Left renal cortex interstitium (tissue), 4 donors: ENCODE measurements around the gene ATP8B2. TPM values are rescaled to one million over a fixed set of nuclear protein-coding genes. Genes with fewer than 3 reads are reported as not detected.
A peak's percentile ranks its signal among the peaks of the same experiment; 100 is the strongest.
"Not testable (repeated sequence)": the region's sequence is repeated elsewhere in the genome, so short reads cannot be mapped to it uniquely, and the experiment has no call there.

Experiments used
- DNase-seq, 4 donors: peaks; one replicate each; pipeline ENCODE4 v3.0.0-alpha.2; 2013; ENCODE audit warnings: low read depth in 4 of 4, low spot score in 2 of 4, missing footprints in 1 of 4
- polyA plus RNA-seq, 4 donors: library from polyadenylated mRNA; unstranded; fragments of 120-200 nt; gene quantifications; one replicate each; pipeline ENCODE4 v1.2.1, GENCODE V29; 2013; ENCODE audit not compliant: insufficient read length in 4 of 4

ATP8B2 gene
- 10 to 100 TPM; 24.3 to 32.3 (median 28.0) TPM for polyA plus RNA-seq

GRCh38 chr1:154324669-154325582, at the start of gene ATP8B2:
ATP8B2 (plus strand) TSS chr1:154325525; CDS start chr1:154328142, 2,617 bp downstream.
- peak; percentile 73 to 79 (median 76) for DNase-seq

GRCh38 chr1:154276797-154277196, 48.5 kb upstream of the ATP8B2 start:
- no peak for DNase-seq

GRCh38 chr1:154287591-154287990, 37.7 kb upstream of the ATP8B2 start:
- DNase-seq: not testable (repeated sequence)

GRCh38 chr1:154288661-154289060, 36.7 kb upstream of the ATP8B2 start:
- DNase-seq: no peak

- no peak for DNase-seq
Measured at GRCh38 chr1:154290921-154291320, 34.4 kb upstream of the ATP8B2 start.

GRCh38 chr1:154295408-154296235, 29.7 kb upstream of the ATP8B2 start:
- DNase-seq: no peak

- DNase-seq: no peak
Measured at GRCh38 chr1:154301582-154301981, 23.7 kb upstream of the ATP8B2 start.

GRCh38 chr1:154304664-154305337, 20.5 kb upstream of the ATP8B2 start:
- DNase-seq: no peak

GRCh38 chr1:154306151-154306550, 19.2 kb upstream of the ATP8B2 start:
- DNase-seq: no peak

- DNase-seq: not testable (repeated sequence)
Measured at GRCh38 chr1:154307670-154308270, 17.6 kb upstream of the ATP8B2 start.

GRCh38 chr1:154309136-154309535, 16.2 kb upstream of the ATP8B2 start:
- DNase-seq: not testable (repeated sequence)

GRCh38 chr1:154312229-154313065, 12.9 kb upstream of the ATP8B2 start:
- DNase-seq: not testable (repeated sequence)

GRCh38 chr1:154313066-154313356, 12.3 kb upstream of the ATP8B2 start:
- no peak for DNase-seq

GRCh38 chr1:154314226-154314625, 11.1 kb upstream of the ATP8B2 start:
- not testable (repeated sequence) for DNase-seq

GRCh38 chr1:154316704-154317103, 8.6 kb upstream of the ATP8B2 start:
- no peak for DNase-seq

GRCh38 chr1:154318386-154318785, 6.9 kb upstream of the ATP8B2 start:
- no peak for DNase-seq

GRCh38 chr1:154320882-154321608, 4.3 kb upstream of the ATP8B2 start, which contains the start of gene AQP10:
AQP10 (plus strand) TSS chr1:154321093; CDS start chr1:154321156, 63 bp downstream.
- no peak for DNase-seq

GRCh38 chr1:154321609-154321934, 3.8 kb upstream of the ATP8B2 start:
- DNase-seq: not testable (repeated sequence)

GRCh38 chr1:154323493-154323892, 1.8 kb upstream of the ATP8B2 start:
- DNase-seq: no peak
